Neural cell (in vitro differentiated cells): Measurements from ENCODE around the gene TDRD3.

Experiments used
- CTCF ChIP-seq: fragments of 450-650 bp; IDR thresholded peaks from 2 replicates; pipeline ENCODE4 v1.5.1; 2014; ENCODE audit warnings: antibody characterized with exemption, mild to moderate bottlenecking, moderate library complexity; ENCODE audit not compliant: poor library complexity, severe bottlenecking
- EZH2 ChIP-seq: fragments of 200-600, 300-800 bp; shearing (Covaris generic), sonication (generic); IDR thresholded peaks from 2 replicates; pipeline ENCODE4 v1.6.1; 2014; ENCODE audit warnings: antibody characterized with exemption, low read length, borderline replicate concordance, mild to moderate bottlenecking; ENCODE audit not compliant: insufficient read depth, poor library complexity, severe bottlenecking
- POLR2AphosphoS5 ChIP-seq: IDR thresholded peaks from 2 replicates; pipeline ENCODE4 v1.6.1; 2012

DNA sequence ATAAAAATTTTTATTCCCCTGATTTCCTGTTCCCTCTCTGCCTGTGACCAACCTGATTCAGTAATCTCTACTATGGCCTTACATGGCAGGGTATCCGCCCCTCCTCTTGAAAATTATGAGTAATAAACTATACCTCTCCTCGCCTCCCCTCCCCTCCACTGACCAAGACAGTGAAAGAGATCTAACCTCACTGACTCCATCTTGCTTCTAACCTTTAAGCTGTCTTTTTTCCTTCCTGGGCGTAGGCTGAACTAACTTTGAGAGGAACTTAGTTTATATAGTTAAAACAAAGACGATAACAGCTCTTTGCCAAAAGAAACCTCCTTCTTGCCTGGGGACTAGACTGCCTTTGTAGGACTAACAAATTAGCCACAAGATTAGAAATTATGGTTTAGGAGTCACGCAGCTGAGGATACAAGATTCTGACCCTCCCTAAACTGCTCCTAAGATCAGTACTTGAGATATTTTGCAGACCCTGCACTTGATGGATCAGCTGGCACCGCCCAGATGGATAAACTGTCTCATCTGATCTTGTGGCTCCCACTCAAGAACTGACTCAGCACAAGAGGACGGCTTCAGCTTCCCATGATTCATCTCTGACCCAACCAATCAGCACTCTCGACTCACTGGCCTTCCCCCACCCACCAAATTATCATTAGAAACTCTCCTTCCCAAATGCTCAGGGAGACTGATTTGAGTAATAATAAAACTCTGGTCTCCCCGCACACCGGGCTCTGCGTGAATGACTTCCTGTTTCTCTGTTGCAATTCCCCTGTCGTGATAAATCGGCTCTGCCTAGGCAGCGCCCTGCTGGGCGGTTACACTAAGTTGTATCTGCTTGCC is 187.1 kb downstream of the TDRD3 start:
- TF ChIP-seq CTCF = no peak
- TF ChIP-seq POLR2AphosphoS5 = no peak
- TF ChIP-seq EZH2 = no peak
